GM12891 (cell line): ENCODE results near the gene CPLANE1. TPM values are rescaled to one million over a fixed set of nuclear protein-coding genes. Genes with fewer than 3 reads are reported as not detected.
"Not testable (repeated sequence)": the region's sequence is repeated elsewhere in the genome, so short reads cannot be mapped to it uniquely, and the experiment has no call there.

Experiments used
- DNase-seq: peaks from one replicate; pipeline ENCODE4 v3.0.0; 2011; ENCODE audit warnings: low spot score; ENCODE audit not compliant: insufficient read length
- FAIRE-seq: peaks from 2 replicates; lab custom pipeline; 2011; peaks lifted over from hg19 to GRCh38; lab: Jason Lieb, UNC
- PAX5 ChIP-seq: IDR thresholded peaks from 2 replicates; pipeline ENCODE4 v1.6.1; 2011; ENCODE audit warnings: low read length, moderate library complexity, mild to moderate bottlenecking; ENCODE audit not compliant: insufficient read depth, severe bottlenecking
- POLR2A ChIP-seq: IDR thresholded peaks from 2 replicates; pipeline ENCODE4 v1.6.1; 2011; ENCODE audit warnings: low read depth, low read length, control low read depth
- POLR2AphosphoS5 ChIP-seq: IDR thresholded peaks from 2 replicates; pipeline ENCODE4 v1.6.1; 2011; ENCODE audit warnings: low read depth, low read length, control low read depth
- POU2F2 ChIP-seq: IDR thresholded peaks from 2 replicates; pipeline ENCODE4 v1.6.1; 2011; ENCODE audit warnings: low read depth, mild to moderate bottlenecking, control low read depth, low read length, moderate library complexity
- SPI1 ChIP-seq: IDR thresholded peaks from 2 replicates; pipeline ENCODE4 v1.6.1; 2011; ENCODE audit warnings: low read depth, low read length, control low read depth
- TAF1 ChIP-seq: IDR thresholded peaks from 2 replicates; pipeline ENCODE4 v1.6.1; 2011; ENCODE audit warnings: low read depth, low read length, control low read depth
- polyA plus RNA-seq: library from polyadenylated mRNA; unstranded; fragments of >200 nt; gene quantifications from one replicate; pipeline ENCODE4 v1.2.1, GENCODE V29; 2012; ENCODE audit warnings: low read depth, missing spikeins, inconsistent platforms; ENCODE audit not compliant: missing spikeins

Gene CPLANE1
- 3.3 TPM for polyA plus RNA-seq

GRCh38 chr5:37248970-37249814 lies at the start of gene CPLANE1:
Gene CPLANE1 (minus strand): TSS chr5:37249376. CDS start chr5:37247698, 1,678 bp downstream.
- FAIRE-seq (peak; percentile 91), DNase-seq (peak; percentile 71)
- peak; percentile 44; the same call in 1 of the 2 replicates for TF ChIP-seq POLR2AphosphoS5
- TF ChIP-seq POLR2A: peak; percentile 58; the same call in 1 of the 2 replicates
- TF ChIP-seq POU2F2: no peak
- TF ChIP-seq TAF1: no peak
- no peak for TF ChIP-seq PAX5

- DNase-seq, FAIRE-seq: not testable (repeated sequence)
Observed at GRCh38 chr5:37296313-37296712, 47.1 kb upstream of the CPLANE1 start.

- no peak for FAIRE-seq
- no peak for DNase-seq
- no peak for TF ChIP-seq POLR2AphosphoS5
- no peak for TF ChIP-seq POLR2A
- no peak for TF ChIP-seq PAX5
- TF ChIP-seq POU2F2: no peak
- no peak for TF ChIP-seq SPI1
- TF ChIP-seq TAF1: no peak
Observed at GRCh38 chr5:37283214-37283820, 34.1 kb upstream of the CPLANE1 start.

GRCh38 chr5:37275511-37275910 lies 26.3 kb upstream of the CPLANE1 start:
- DNase-seq (no peak), FAIRE-seq (no peak)
- TF ChIP-seq PAX5 (no peak), SPI1 (no peak), POU2F2 (no peak), POLR2A (no peak), POLR2AphosphoS5 (no peak), TAF1 (no peak)

- DNase-seq (no peak), FAIRE-seq (no peak)
Observed at GRCh38 chr5:37272511-37272910, 23.3 kb upstream of the CPLANE1 start.

GRCh38 chr5:37268100-37268499 lies 18.9 kb upstream of the CPLANE1 start:
- not testable (repeated sequence) for FAIRE-seq, DNase-seq

More at GRCh38 chr5:37272511-37272910, 23.3 kb upstream of the CPLANE1 start:
- no peak for TF ChIP-seq POLR2AphosphoS5
- no peak for TF ChIP-seq POU2F2
- no peak for TF ChIP-seq PAX5
- TF ChIP-seq TAF1: no peak
- no peak for TF ChIP-seq SPI1
- no peak for TF ChIP-seq POLR2A

GRCh38 chr5:37255774-37256358 lies 6.7 kb upstream of the CPLANE1 start:
- no peak for DNase-seq
- no peak for TF ChIP-seq SPI1
- no peak for TF ChIP-seq POLR2AphosphoS5
- no peak for TF ChIP-seq PAX5
- no peak for TF ChIP-seq POLR2A
- no peak for TF ChIP-seq POU2F2
- no peak for TF ChIP-seq TAF1
- FAIRE-seq: no peak

- DNase-seq (no peak), FAIRE-seq (no peak)
- TF ChIP-seq PAX5 (no peak), SPI1 (no peak), POU2F2 (no peak), TAF1 (no peak), POLR2A (no peak)
Observed at GRCh38 chr5:37254581-37254980, 5.4 kb upstream of the CPLANE1 start.

- TF ChIP-seq PAX5: no peak
- TF ChIP-seq POLR2AphosphoS5: no peak
- no peak for TF ChIP-seq SPI1
- TF ChIP-seq POU2F2: no peak
- TF ChIP-seq TAF1: no peak
- TF ChIP-seq POLR2A: no peak
- DNase-seq (no peak), FAIRE-seq (no peak)
Observed at GRCh38 chr5:37251665-37252064, 2.5 kb upstream of the CPLANE1 start.

GRCh38 chr5:37249815-37250164 lies 614 bp upstream of the CPLANE1 start:
- FAIRE-seq: peak; percentile 16
- TF ChIP-seq POLR2A: no peak
- no peak for TF ChIP-seq POLR2AphosphoS5
- no peak for TF ChIP-seq SPI1
- TF ChIP-seq POU2F2: no peak
- no peak for TF ChIP-seq TAF1
- no peak for TF ChIP-seq PAX5

More at GRCh38 chr5:37249815-37250164, 614 bp upstream of the CPLANE1 start:
- no peak for DNase-seq
